Pancreas (tissue), 10 donors: ENCODE data around the gene TLNRD1. TPM values are rescaled to one million over a fixed set of nuclear protein-coding genes. Genes with fewer than 3 reads are reported as not detected.

Experiments used
- ATAC-seq, 4 donors: fragments of 200-7000 bp; cut with Tn5 transposase; one replicate each; pipeline versions ENCODE4 v1.8.0 to v1.9.1; 2020; ENCODE audit warnings: mild to moderate bottlenecking in 4 of 4, moderate library complexity in 4 of 4
- DNase-seq, 6 donors: peaks; one replicate each; pipeline ENCODE4 v3.0.0-alpha.2; 2020
- FAIRE-seq: peaks from 2 replicates; lab custom pipeline; 2012; peaks lifted over from hg19 to GRCh38; lab: Jason Lieb, UNC
- H3K27ac ChIP-seq, 4 donors: fragments of 200-600 bp; sonication (generic); 1 replicate in 3 of 4; 2 replicates in 1 of 4; pipeline versions ENCODE4 v1.5.0 to v1.8.0; 2020
- H3K27me3 ChIP-seq, 4 donors: fragments of 200-600 bp; one replicate each; pipeline ENCODE4 v1.8.0; 2021
- H3K36me3 ChIP-seq, 3 donors: fragments of 200-600 bp; sonication (generic) in 1 of 3; one replicate each; pipeline versions ENCODE4 v1.5.0 to v1.8.0; 2020 to 2021
- H3K4me1 ChIP-seq, 3 donors: fragments of 200-600 bp; one replicate each; pipeline ENCODE4 v1.8.0; 2021
- H3K4me3 ChIP-seq, 4 donors: fragments of 200-600 bp; sonication (generic) in 2 of 4; one replicate each; pipeline versions ENCODE4 v1.5.0 to v1.8.0; 2020 to 2021
- H3K9me3 ChIP-seq, 4 donors: fragments of 200-600 bp; one replicate each; pipeline ENCODE4 v1.8.0; 2021
- CTCF ChIP-seq, 4 donors: fragments of 200-600 bp; sonication (generic) in 3 of 4; IDR thresholded peaks; one replicate each; pipeline versions ENCODE4 v1.5.0 to v1.8.0; 2021; ENCODE audit warnings: antibody characterized with exemption in 4 of 4
- WGBS, 2 donors: extraction: QIAGEN DNeasy Blood & Tissue Kit; methylation state at CpG; one replicate each; pipeline ENCODE4 v1.1.7; 2013; 5-methylcytosine and 5-hydroxymethylcytosine counted together
- intact Hi-C, 3 donors: fragments of 100-400 bp; cut with DNase I; formaldehyde crosslinking; loops; one replicate each; pipeline versions ENCODE4 v1.11.1 to v1.14.2; 2022
- polyA plus RNA-seq, 2 donors: library from polyadenylated mRNA; stranded (reverse); fragments of 200-250 nt; gene quantifications; one replicate each; pipeline ENCODE4 v1.2.3, GENCODE V29; 2013
- total RNA-seq, 6 donors: library from RNA; stranded (reverse); fragmentation: NEBNext Ultra II Directional in 4 of 6; extraction: Animal tissue kit (Norgen Biotek cat#: 25700) in 4 of 6; gene quantifications; one replicate each; pipeline versions ENCODE4 v1.2.1 to v1.2.4, GENCODE V29; 2021 to 2023
- donor health status: healthy with polysubstance abuse.
- donor health status: DM: no; HTN: no; CAD: no; lungs with moderate emphysema.
- donor health status: DM: no; HTN: no; CAD: no.
- donor health status: control.
- donor health status: control.
- donor health status: Bipolar disorder and iron deficiency.
- donor health status: DM: yes; HTN: yes; CAD: no.
- donor health status: DM: no; HTN: no; CAD: no.
- donor health status: DM: no; HTN: no; CAD: no.
- donor health status: DM: yes; HTN: yes; CAD: no.

Gene TLNRD1
- total and polyA plus RNA-seq, 8 donors: 3.1 to 13.5 (median 8.8) TPM

GRCh38 chr15:80984856-80985255, 15.9 kb upstream of the TLNRD1 start:
- FAIRE-seq: no peak
- no peaks in the 10 kb centered on the region for H3K27me3 ChIP-seq
- 76 to 78% methylated on average over 9 of the region's 9 CpGs for WGBS, 2 donors
- H3K4me1 ChIP-seq: peaks cover 3 to 18% (median 8%) of the 10 kb centered on the region in 3 donors
- intact Hi-C loops: no loop called here
- no peaks in the 10 kb centered on the region for H3K9me3 ChIP-seq
- TF ChIP-seq CTCF (IDR thresholded peaks at IDR 0.05): no peak
- no peak overlapping the region for H3K4me3 ChIP-seq
- ATAC-seq: no peak
- H3K36me3 ChIP-seq: peaks cover 0 to 6% (median 3%) of the 10 kb centered on the region in 3 donors
- peak overlapping the region in 2 of 4 donors; percentile 23 to 39 for H3K27ac ChIP-seq
- no peak for DNase-seq

GRCh38 chr15:80985981-80986380, 14.7 kb upstream of the TLNRD1 start:
- TF ChIP-seq CTCF (IDR thresholded peaks at IDR 0.05): no peak
- DNase-seq (no peak), FAIRE-seq (no peak), ATAC-seq (no peak)
- intact Hi-C loops: no loop called here
- no peak overlapping the region for H3K27ac ChIP-seq
- H3K4me1 ChIP-seq: peaks cover 11 to 27% (median 11%) of the 10 kb centered on the region in 3 donors
- 81 to 82% methylated on average over 5 of the region's 5 CpGs for WGBS, 2 donors
- H3K27me3 ChIP-seq: no peaks in the 10 kb centered on the region
- no peak overlapping the region for H3K4me3 ChIP-seq
- peaks cover 0 to 6% (median 0%) of the 10 kb centered on the region in 3 donors for H3K36me3 ChIP-seq
- H3K9me3 ChIP-seq: no peaks in the 10 kb centered on the region

DNA sequence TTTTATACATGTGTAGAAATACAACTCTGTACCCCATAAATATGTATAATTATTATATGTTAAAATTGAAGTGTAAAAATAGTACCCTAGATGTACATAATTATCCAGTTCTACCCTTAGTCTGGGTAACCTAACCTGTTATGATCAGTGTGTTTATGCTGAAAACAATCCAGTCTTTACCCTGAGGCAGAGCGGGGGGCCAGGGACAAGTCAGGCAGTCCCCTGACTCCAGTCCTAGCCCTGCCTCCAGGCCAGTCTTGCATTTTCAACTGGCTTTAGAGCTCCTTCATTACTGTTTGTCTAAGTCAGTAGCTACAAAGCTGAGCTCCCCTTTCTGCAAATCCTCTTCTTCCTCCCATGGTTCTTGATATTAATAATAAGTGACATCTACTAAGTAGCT, 14.2 kb upstream of the TLNRD1 start:
- H3K27ac ChIP-seq: no peak overlapping the region
- H3K4me3 ChIP-seq: no peak overlapping the region
- no peaks in the 10 kb centered on the region for H3K9me3 ChIP-seq
- 95 to 100% methylated on average over 1 of the region's 1 CpG for WGBS, 2 donors
- no peak for DNase-seq
- no peak for TF ChIP-seq CTCF (IDR thresholded peaks at IDR 0.05)
- intact Hi-C loops: no loop called here
- H3K4me1 ChIP-seq: peaks cover 11 to 32% (median 14%) of the 10 kb centered on the region in 3 donors
- FAIRE-seq: no peak
- no peaks in the 10 kb centered on the region for H3K27me3 ChIP-seq
- H3K36me3 ChIP-seq: peaks cover 0 to 4% (median 0%) of the 10 kb centered on the region in 3 donors
- no peak for ATAC-seq

GRCh38 chr15:80988148-80988796, 12.5 kb upstream of the TLNRD1 start:
- ATAC-seq (no peak), FAIRE-seq (no peak), DNase-seq (no peak)
- intact Hi-C loops: no loop called here
- WGBS, 2 donors: 30 to 35% methylated on average over 8 of the region's 8 CpGs
- H3K27me3 ChIP-seq: no peaks in the 10 kb centered on the region
- no peak for TF ChIP-seq CTCF (IDR thresholded peaks at IDR 0.05)
- H3K4me3 ChIP-seq: peak overlapping the region; percentile 64 to 94 (median 84)
- H3K27ac ChIP-seq: no peak overlapping the region
- H3K4me1 ChIP-seq: peaks cover 11 to 37% (median 14%) of the 10 kb centered on the region in 3 donors
- no peaks in the 10 kb centered on the region for H3K9me3 ChIP-seq
- no peaks in the 10 kb centered on the region for H3K36me3 ChIP-seq

GRCh38 chr15:80989081-80989517, 11.6 kb upstream of the TLNRD1 start:
- H3K4me3 ChIP-seq: peak overlapping the region; percentile 64 to 94 (median 84)
- no peaks in the 10 kb centered on the region for H3K9me3 ChIP-seq
- intact Hi-C loops: no loop called here
- 0 to 2% methylated on average over 7 of the region's 7 CpGs for WGBS, 2 donors
- FAIRE-seq: no peak
- H3K27ac ChIP-seq: peak overlapping the region; percentile 81 to 94 (median 88)
- no peak for TF ChIP-seq CTCF (IDR thresholded peaks at IDR 0.05)
- no peaks in the 10 kb centered on the region for H3K27me3 ChIP-seq
- H3K4me1 ChIP-seq: peaks cover 11 to 37% (median 14%) of the 10 kb centered on the region in 3 donors
- DNase-seq: peak in 1 of 6 donors; percentile 37
- no peaks in the 10 kb centered on the region for H3K36me3 ChIP-seq
- peak in 3 of 4 donors; percentile 2 to 13 (median 6) for ATAC-seq
